D721Med (cell line): ENCODE data around the gene HACE1.

Experiments
- DNase-seq: peaks from one replicate; pipeline ENCODE4 v3.0.0; 2011; ENCODE audit warnings: low spot score; ENCODE audit not compliant: insufficient read length
- FAIRE-seq: peaks from 2 replicates; lab custom pipeline; 2011; peaks lifted over from hg19 to GRCh38; lab: Jason Lieb, UNC
- CTCF ChIP-seq: IDR thresholded peaks from 2 replicates; pipeline ENCODE4 v1.5.1; 2012; ENCODE audit warnings: mild to moderate bottlenecking, control low read depth; ENCODE audit not compliant: insufficient read depth; ENCODE audit errors: missing control alignments

Gene HACE1

DNA sequence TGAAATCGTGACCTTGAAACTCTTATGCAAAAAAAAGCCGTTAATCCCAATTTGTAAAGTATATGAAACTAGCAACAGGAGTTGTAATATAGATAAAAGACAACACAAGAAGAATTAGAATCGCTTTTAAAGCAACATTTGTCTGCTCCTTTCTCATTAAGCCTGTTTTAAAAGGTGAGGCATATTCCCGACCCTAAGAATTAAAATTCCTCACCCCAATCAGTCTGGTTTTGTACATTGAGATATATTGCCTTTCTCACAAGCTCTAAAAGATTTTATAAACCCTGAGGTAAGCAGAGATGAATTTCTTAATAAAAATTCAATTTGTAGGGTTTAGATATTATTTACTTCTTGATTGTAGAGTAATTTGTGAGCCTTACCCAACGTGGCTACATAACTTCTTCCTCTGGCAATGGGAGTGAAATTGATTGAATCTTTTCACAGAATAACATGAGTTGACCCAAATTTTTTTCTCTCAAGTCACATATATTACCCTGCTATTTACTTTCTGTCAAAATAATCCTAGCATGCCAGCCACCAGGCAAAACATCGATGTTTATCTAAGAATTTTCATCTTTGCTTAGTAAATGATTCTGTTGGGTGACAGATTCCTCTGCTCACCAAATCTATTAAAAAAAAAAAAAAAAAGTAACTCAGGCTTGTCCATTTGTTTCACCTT is 173.7 kb downstream of the HACE1 start:
- DNase-seq, result no peak
- peak; percentile 35 for FAIRE-seq
- TF ChIP-seq CTCF, result no peak

- DNase-seq, result no peak
- TF ChIP-seq CTCF, result no peak
- no peak for FAIRE-seq
Observed at GRCh38 chr6:104684911-104685415, 174.8 kb downstream of the HACE1 start.

- DNase-seq (no peak), FAIRE-seq (no peak)
- TF ChIP-seq CTCF, result no peak
Observed at GRCh38 chr6:104683809-104684208, 175.9 kb downstream of the HACE1 start.

- FAIRE-seq (peak; percentile 25), DNase-seq (peak; percentile 22)
- peak; percentile 95 for TF ChIP-seq CTCF
Observed at GRCh38 chr6:104682722-104683643, 176.7 kb downstream of the HACE1 start.

DNA sequence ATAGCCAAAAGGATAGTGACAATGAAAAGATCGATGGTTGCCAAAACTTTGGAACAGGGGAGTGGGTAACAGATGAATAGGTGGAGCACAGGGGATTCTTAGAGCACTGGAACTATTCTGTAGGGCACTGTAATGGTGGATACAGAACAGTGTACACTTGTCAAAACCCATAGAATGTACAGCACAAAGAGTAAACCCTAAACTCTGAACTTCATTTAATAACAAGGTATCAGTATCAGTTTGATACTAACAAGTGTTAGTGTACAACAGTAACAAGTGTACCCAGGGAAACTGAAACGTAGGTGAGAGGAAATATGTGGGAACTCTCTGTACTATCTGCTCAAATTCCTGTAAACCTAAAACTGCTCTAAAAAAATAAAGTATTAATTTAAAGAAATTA is 179.2 kb downstream of the HACE1 start:
- no peak for TF ChIP-seq CTCF
- FAIRE-seq (no peak), DNase-seq (no peak)

- FAIRE-seq (no peak), DNase-seq (no peak)
- TF ChIP-seq CTCF, result no peak
Observed at GRCh38 chr6:104679971-104680370, 179.7 kb downstream of the HACE1 start.
